ENCODE data around the gene CPB2. TPM values are rescaled to one million over a fixed set of nuclear protein-coding genes. Genes with fewer than 3 reads are reported as not detected.

The CPB2 gene
- total RNA-seq, 2 donors from 2014 or later, result not detected

- no peak for DNase-seq (ENCODE audit: low spot score)
- intact Hi-C loops (cut with DNase I), result no loop called here
Observed at GRCh38 chr13:46101484-46102254, 3.2 kb downstream of the CPB2 start.

GRCh38 chr13:46101002-46101401 lies 3.8 kb downstream of the CPB2 start:
- no peak for DNase-seq (ENCODE audit: low spot score)
- intact Hi-C loops (cut with DNase I), result no loop called here

GRCh38 chr13:46100191-46100815 lies 4.5 kb downstream of the CPB2 start:
- no peak for DNase-seq (ENCODE audit: low spot score)

DNA sequence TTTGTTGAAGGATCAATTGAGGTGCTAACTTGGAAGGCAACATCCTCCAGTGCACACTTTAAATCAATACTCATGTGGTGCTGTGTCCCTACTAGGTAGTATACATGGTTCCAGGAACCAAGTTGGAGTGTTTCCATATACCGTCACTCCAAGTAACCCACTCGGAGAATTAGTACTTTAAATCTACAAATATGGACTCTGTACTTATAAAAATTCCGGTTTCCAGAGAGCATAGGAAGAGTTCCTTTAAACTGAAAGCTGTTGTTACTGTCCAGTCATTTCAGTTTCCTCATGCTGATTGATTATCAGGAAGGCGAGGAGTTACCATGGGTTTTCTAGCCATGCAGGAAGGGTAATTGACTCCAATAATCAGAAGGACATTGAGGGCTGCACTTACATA lies 7.2 kb downstream of the CPB2 start:
- intact Hi-C loops (cut with DNase I), result no loop called here
- no peak for DNase-seq (ENCODE audit: low spot score)

More at GRCh38 chr13:46100191-46100815, 4.5 kb downstream of the CPB2 start:
- intact Hi-C loops (cut with DNase I), result no loop called here

GRCh38 chr13:46097015-46097414 lies 7.8 kb downstream of the CPB2 start:
- DNase-seq (ENCODE audit: low spot score), result no peak
- intact Hi-C loops (cut with DNase I), result no loop called here

DNA sequence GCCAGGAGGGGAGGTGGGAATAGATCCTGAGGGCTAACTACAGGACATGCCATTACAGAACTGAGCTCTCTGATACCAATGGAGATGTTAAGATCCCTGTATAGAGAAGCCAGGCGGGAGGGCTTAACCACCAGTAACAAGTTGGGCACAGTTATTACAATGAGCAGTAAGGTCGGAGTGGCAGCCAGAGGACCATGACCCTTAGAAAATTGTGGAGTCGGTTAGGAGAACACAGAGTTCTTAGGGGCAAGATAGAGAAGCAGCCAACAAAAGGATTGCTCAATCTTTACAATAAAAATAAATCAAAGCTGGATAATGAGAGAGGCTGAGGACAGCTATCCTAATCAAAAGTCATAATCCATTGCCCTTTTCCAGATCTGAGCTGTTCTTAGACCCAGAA lies 10.4 kb downstream of the CPB2 start:
- intact Hi-C loops (cut with DNase I), result no loop called here

GRCh38 chr13:46088821-46089562 lies 15.8 kb downstream of the CPB2 start:
- intact Hi-C loops (cut with DNase I), result no loop called here

More for the DNA sequence above, 10.4 kb downstream of the CPB2 start:
- DNase-seq (ENCODE audit: low spot score), result no peak

DNA sequence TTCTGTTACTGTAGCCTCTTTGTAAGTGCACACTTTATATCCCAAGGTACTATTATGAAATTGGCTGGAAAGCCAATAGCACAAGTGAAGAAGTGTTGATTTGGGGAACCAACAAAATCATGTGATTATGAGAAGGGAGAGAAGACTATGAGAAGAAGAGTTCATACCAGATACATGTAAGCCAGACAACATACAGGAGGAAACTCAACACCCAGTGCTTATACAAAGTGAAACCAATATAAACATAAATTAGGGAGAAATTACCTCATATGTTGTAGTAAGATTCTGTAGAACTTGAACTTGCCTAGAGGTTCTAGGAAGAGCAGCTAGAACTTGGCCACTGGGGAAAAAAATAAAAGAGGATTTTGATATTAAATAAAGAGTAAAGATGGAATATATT lies 17.4 kb downstream of the CPB2 start:
- no peak for DNase-seq (ENCODE audit: low spot score)
- intact Hi-C loops (cut with DNase I), result no loop called here

More at GRCh38 chr13:46088821-46089562, 15.8 kb downstream of the CPB2 start:
- DNase-seq (ENCODE audit: low spot score), result no peak

DNA sequence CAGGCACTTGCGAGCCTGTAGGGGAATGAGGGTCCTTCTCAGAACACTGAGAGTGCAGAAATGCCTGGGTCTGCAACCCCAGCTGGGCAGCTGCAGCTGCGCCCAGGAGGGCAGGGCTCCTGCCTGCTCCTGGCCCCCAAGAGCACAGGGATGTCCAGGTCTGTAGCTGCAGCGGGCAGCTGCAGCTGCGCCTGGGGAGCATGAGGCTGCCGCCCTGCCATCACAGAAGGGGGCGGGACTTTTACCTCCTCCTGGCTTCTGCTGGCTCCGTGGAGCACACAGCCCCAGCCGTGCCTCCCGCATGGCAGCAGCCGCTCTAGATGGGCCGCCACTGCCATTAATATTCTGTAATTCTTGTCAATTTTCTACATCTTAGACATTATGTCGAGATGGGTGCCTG lies 17.8 kb downstream of the CPB2 start:
- no peak for DNase-seq (ENCODE audit: low spot score)
- intact Hi-C loops (cut with DNase I), result no loop called here

- intact Hi-C loops (cut with DNase I), result no loop called here
- no peak for DNase-seq (ENCODE audit: low spot score)
Observed at GRCh38 chr13:46086421-46086922, 18.4 kb downstream of the CPB2 start.

GRCh38 chr13:46085737-46086136 lies 19.1 kb downstream of the CPB2 start:
- intact Hi-C loops (cut with DNase I), result no loop called here
- no peak for DNase-seq (ENCODE audit: low spot score)

GRCh38 chr13:46082324-46082723 lies 22.5 kb downstream of the CPB2 start:
- intact Hi-C loops (cut with DNase I), result loop anchor here in 1 of 2 donors (2.0 kb wide), 1 partner anchor 38 kb away; no protein-coding TSS in a partner anchor
- DNase-seq (ENCODE audit: low spot score), result no peak

DNA sequence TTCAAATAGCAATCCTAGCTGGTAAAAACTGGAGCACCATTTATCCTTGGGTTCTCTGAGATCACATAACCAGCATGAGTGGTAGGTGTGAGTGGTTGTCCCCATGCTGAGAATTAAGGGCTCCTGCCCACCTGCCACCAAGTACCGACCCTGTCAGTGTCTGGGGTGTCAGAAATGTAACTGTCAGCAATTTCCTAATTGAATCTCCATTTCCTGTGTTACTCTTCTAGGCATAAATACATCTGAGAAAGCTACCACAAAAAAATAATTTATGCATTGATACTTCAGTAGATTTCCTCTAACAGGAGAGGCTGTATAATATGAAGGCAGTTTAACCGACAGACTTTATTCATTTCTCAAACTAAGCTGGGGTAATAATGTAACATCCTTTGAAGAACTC lies 25.1 kb downstream of the CPB2 start:
- intact Hi-C loops (cut with DNase I), result no loop called here

GRCh38 chr13:46077265-46077664 lies 27.6 kb downstream of the CPB2 start:
- intact Hi-C loops (cut with DNase I), result no loop called here
- no peak for DNase-seq (ENCODE audit: low spot score)

More for the DNA sequence above, 25.1 kb downstream of the CPB2 start:
- no peak for DNase-seq (ENCODE audit: low spot score)

DNA sequence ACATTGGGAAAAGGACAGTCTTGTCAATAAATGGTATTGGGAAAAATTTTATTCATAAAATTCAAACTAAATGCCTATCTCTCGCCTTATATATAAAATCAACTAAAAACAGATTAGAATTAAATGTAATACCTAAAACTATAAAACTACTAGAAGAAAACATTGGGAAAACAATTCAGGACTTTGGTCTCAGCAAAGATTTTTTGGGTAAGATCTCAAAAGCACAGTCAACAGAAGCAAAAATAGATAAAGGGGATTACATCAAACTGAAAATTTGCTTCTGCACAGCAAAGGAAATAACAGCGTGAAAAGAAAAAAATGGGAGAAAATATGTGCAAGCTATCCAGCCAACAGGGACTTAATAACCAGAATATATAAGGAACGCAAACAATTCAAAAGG lies 28.0 kb downstream of the CPB2 start:
- intact Hi-C loops (cut with DNase I), result no loop called here

DNA sequence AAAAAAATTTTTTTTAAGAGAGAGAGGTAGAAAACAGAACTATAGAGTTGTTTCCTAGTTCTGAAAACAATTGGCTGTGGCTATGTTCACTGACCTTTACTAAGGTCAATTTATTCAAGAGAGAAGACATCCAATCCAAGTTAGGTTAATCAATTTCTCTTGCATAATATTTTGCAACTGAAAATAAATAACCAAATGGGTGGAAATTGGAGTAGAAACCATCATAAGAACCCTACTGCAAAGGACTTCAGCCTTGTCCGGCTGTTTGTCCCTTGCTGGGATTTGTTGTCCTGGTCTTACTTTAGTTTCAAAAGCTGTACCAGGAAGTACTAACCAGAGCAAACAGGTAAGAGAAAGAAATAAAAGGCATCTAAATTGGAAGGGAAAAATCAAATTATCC lies 29.0 kb downstream of the CPB2 start:
- DNase-seq (ENCODE audit: low spot score), result no peak
- intact Hi-C loops (cut with DNase I), result no loop called here

More for the DNA sequence above, 28.0 kb downstream of the CPB2 start:
- no peak for DNase-seq (ENCODE audit: low spot score)

DNA sequence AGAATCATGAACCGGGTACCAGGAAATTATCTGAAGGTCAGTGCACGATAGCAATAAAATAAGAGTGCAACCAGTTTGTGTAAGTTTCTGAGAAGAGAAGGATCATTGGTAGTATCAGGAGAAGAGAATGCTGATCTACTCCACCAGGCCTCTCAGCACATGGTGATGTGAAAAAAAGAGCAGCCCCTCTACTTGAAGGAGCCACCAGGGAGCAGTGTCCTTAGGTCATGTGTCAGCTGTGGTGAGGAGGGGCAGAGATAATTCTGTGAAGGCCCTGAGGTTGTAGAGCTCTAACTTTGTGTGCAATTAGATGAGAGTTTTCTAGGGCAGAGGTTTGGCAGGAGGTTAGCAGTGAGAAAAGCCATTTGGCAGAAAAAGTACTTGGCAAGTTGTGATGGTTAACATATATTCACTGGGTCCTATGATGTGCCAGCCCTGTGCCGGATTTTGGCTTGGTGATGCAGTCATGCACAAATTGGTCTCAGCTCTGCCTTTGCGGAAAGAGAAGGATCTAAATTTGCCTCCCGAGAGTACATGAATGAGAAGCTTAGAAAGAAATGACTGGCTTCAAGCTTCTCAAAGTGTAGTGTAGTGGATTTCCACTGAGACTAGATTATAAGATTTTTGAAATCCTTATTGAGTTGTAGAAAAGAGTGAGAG lies 33.1 kb downstream of the CPB2 start:
- DNase-seq (ENCODE audit: low spot score), result no peak
- intact Hi-C loops (cut with DNase I), result no loop called here

GRCh38 chr13:46063292-46063691 lies 41.5 kb downstream of the CPB2 start:
- DNase-seq (ENCODE audit: low spot score), result no peak
- intact Hi-C loops (cut with DNase I), result no loop called here

DNA sequence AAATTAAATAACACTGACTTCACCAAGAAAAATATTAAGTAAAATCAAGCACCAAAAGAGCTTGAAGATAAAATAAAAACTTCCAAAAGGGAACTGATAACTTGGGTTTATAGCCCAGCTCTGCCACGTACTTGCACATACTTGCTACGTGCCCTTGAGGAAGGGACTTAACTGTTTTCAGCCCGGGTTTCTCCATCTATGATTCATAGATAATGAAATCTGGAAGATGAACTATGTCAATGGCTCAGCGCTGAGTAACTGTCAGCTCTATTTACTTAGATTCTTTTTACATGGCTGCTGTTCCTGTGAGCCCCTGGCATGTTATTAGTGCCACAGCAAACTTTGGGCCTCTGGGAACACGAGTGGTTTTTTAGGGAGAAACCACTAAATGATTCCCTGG lies 42.6 kb downstream of the CPB2 start:
- no peak for DNase-seq (ENCODE audit: low spot score)
- intact Hi-C loops (cut with DNase I), result no loop called here

DNA sequence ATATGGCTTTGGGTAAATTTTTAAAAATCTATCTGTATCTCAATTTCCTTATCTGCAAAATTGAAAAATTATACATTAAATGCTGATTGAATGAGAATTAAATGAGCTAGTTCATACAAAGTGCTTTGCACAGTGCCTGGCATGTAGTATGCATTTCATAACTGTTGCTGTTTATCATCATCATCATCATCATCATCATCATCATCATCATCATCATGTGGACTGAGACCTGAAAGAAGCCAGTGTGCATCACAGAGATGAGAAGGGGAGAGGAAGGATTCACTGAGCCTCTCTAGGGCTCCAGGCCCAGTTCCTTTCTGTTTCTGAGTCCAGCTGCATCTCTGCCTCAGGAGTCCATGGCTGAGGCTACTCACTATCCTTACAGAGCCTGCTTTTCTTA lies 45.4 kb downstream of the CPB2 start:
- DNase-seq (ENCODE audit: low spot score), result no peak
- intact Hi-C loops (cut with DNase I), result no loop called here

All from posterior vena cava (tissue), 2 donors.